ENCODE results near the gene MPRIP.

MPRIP gene

DNA sequence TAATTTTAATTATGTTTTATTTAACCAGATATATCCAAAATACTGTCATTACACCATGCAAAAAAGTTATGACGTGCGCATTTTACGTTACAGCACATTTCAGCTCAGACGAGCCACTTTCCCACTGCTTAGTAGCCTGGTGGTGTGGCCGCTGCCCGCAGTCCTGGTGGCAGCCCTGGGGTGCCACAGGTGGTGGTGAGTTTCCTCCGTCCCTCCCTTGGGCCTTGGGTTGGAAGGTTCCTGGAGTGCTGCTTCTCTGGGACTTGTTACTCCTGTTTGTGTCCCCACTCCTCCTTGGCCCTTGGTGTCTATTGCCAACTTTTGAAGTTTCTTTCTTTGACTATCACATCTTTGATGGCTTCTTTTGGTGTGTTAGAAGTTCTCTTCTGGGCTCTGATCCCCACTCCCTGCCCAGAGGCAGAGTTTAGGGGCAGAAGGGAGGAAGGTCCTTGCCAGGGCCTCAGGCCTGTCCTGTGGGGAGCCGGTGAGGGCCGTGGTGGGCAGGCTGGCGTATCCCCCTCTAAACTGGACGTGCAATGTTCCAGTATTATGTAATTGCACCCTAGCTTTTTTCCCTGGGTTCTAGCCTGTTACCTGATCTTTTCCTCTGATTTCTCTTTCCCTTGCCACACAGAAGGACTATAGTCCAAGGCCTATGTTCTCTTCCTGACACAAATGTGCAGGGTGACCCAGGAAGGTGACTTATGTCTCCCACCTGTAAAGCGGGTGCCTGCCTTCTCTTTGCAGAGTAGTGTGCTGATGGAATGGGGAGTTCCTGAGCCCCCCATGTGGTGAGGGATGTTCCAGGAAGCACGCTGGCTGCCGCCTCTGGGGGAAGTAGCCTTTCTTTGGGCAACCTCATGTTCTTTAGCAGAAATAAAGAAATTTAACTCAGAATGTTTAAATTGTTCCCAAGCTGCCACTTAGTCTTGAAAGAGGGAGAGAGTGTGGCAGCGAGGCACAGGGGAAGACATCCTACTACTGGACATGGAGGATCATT, 8.4 kb downstream of the MPRIP start:
- in situ Hi-C loops (cut with MboI; ENCODE audit: low sequenced_read_pairs): no loop called here

GRCh38 chr17:17051380-17051779, 9.1 kb downstream of the MPRIP start:
- in situ Hi-C loops (cut with MboI; ENCODE audit: low sequenced_read_pairs): no loop called here

DNA sequence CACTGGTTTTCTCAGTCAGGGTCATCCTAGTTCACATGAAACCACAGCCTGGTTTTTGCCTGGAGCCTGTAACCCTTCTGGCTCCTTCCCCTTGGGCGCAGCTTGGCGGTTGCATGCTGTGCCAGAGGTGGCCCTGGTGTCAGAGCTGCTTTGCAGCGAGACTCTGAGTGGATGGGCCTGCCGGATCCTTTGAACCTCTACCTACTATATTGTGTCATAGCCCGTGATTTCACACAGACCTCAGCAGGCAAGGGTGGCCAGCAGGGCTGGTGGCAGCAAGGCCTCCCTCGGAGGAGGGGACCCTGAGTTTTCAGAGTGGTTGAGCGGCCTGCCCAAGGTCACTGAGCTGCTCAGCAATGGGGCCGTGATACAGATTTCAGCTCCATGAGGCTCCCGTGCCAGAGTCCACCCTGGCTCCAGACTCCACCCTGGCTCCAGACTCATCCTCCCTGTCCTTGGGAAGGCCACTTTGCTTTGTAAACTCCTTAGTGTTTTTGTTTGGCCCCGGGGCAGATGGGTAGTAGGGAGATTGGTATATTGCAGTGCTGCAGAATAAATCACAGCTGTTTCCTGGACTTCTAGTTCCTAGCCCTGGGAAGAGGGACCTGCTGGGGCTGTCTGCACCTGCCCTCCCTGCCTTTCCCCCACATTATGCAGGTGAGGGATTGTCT, 9.7 kb downstream of the MPRIP start:
- in situ Hi-C loops (cut with MboI; ENCODE audit: low sequenced_read_pairs): no loop called here

DNA sequence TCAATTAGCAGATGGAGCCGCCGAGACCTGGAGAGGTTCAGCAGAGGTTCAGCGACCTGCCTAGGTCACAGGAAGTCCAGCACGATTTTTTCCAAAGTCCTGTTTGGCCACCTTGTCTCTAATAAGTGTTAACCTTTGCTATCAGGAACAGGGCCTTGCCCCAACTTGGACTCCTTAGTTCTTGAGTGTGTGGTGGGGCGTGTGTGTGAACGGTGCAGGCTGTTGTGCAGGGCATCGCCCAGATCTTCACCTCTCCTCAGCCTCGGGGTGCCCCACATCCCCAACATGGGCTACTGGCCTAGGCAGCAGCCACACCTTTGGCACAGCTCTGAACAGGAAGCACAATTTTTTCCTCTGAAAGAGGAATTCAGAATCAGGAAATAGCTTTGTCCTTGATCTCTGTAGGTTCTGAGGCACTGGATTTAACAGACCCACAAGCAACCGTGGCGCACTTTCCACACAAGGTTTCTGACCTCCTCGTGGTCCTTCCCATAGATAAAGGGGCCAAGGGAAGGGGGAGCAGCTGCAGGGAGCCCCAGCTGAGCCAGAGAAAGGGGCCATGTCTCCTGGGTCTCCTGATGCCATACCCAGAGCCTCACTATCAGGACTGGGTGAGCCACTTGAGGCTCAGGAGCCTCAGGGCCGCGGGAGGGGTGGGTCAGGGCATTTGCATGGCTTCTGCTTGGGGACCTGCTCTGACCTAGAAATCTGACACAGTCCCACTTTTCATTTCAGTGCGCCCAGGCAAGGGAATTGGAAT, 10.4 kb downstream of the MPRIP start:
- in situ Hi-C loops (cut with MboI; ENCODE audit: low sequenced_read_pairs): no loop called here

GRCh38 chr17:17053446-17054379, 11.5 kb downstream of the MPRIP start:
- in situ Hi-C loops (cut with MboI; ENCODE audit: low sequenced_read_pairs): no loop called here

DNA sequence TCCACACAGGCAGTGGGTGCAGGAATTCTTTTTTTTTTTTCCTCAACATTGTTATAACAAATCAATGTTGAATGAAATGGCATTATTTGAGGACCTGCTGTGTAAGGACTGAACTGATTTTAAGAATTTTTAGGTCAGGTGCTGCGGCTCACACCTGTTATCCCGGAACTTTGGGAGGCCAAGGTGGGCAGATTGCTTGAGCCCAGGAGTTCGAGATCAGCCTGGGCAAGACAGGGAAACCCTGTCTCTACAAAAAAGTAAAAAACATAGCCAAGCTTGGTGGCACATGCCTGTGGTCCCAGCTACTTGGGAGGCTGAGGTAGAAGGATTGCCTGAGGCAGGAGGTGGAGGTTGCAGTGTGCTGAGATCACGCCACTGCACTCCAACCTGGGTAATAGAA, 12.4 kb downstream of the MPRIP start:
- in situ Hi-C loops (cut with MboI; ENCODE audit: low sequenced_read_pairs): no loop called here

GRCh38 chr17:17055286-17056155, 13.3 kb downstream of the MPRIP start:
- in situ Hi-C loops (cut with MboI; ENCODE audit: low sequenced_read_pairs): no loop called here

- in situ Hi-C loops (cut with MboI; ENCODE audit: low sequenced_read_pairs): no loop called here
Measured at GRCh38 chr17:17056156-17056539, 13.9 kb downstream of the MPRIP start.

DNA sequence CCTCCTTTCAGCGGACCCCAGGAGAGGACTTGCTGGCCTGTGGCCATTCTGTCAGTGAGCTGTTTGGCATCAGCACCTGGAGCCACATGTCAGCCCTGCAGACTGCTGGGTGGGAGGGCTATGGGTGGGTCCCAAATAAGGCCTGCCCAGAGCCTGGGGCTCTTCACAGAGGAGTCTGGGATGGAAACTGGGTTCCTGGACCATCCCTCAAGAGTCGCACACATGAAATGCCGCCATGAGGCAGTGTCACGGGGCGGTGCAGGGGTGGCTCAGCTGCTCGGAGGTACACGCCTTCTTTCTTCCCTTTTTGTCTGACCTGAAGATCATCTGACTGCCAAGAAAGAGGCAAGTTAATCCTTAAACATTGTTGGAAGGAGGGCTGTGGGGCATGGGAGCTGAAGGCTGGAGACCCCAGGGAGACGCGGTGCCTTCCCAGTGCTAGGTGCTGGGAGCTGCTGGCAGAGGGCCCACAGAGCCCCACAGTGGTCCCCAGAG, 14.8 kb downstream of the MPRIP start:
- in situ Hi-C loops (cut with MboI; ENCODE audit: low sequenced_read_pairs): no loop called here

DNA sequence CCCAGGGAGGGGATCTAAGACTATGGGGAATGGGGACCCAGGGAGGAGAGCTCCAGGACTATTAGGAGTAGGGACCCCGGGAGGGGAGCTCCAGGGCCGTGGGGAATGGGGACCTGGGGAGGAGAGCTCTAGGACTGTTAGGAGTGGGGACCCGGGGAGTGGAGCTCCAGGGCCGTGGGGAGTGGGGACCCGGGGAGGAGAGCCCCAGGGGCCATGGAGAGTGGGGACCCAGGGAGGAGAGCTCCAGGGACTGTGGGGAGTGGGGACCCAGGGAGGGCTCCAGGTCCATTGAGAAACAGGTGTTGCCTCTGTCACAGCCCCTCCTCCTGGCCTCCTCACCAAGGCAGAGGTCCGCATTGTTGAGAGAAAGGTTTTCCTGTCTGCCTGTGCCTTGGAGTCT, 16.0 kb downstream of the MPRIP start:
- in situ Hi-C loops (cut with MboI; ENCODE audit: low sequenced_read_pairs): no loop called here

DNA sequence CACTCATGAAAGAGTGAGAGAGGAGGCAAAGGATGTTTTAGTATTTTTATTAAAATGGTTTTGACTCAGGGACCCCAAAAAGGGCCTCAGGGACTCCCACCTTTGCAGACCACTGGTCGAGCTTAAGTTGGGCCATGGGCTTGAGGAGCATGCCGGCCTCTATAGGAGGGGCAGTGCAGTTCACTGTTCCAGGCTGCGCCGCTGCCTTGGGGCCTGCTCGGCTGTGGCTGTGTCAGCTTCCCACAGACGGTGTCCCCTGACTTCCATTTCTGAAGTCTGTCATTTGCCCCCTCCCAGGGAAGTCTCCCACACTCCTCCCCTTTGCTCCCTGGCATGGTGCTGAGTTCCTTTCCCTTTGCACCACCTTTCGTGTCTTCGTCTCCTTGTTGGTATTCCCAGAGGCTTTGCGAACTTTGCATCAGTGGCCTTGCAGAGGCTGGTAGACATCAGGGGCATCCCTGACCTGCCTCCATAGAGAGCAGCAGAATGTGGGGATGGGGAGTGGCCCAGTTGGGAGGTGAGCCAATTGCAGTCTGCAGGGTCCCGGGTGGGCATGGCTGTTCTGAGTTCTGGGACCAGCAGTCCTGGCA, 17.1 kb downstream of the MPRIP start:
- in situ Hi-C loops (cut with MboI; ENCODE audit: low sequenced_read_pairs): no loop called here

GRCh38 chr17:17060001-17060922, 18.0 kb downstream of the MPRIP start:
- in situ Hi-C loops (cut with MboI; ENCODE audit: low sequenced_read_pairs): no loop called here

- in situ Hi-C loops (cut with MboI; ENCODE audit: low sequenced_read_pairs): no loop called here
Measured at GRCh38 chr17:17060930-17061329, 18.7 kb downstream of the MPRIP start.

DNA sequence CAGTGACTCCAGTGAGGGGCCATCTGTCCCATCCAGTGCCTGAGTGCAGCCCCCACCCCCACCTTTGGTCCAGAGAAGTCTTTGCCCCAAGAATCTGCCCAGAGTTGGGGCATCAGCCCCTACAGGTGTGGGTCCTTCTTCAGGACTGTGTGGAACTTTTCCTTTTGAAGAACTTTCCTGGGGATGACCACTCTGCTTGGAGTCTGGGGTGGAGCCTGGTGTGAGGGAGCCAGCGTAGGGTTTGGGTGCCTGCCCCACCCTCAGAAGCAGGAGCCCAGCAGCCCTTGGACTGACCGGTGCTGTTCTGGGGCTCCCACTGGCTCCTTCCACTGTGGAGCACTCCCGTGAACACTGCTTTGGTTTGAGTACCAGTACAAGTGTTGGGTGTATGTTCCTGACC, 19.3 kb downstream of the MPRIP start:
- in situ Hi-C loops (cut with MboI; ENCODE audit: low sequenced_read_pairs): no loop called here

GRCh38 chr17:17062356-17062755, 20.1 kb downstream of the MPRIP start:
- in situ Hi-C loops (cut with MboI; ENCODE audit: low sequenced_read_pairs): no loop called here

- in situ Hi-C loops (cut with MboI; ENCODE audit: low sequenced_read_pairs): no loop called here
Measured at GRCh38 chr17:17062866-17063265, 20.6 kb downstream of the MPRIP start.

DNA sequence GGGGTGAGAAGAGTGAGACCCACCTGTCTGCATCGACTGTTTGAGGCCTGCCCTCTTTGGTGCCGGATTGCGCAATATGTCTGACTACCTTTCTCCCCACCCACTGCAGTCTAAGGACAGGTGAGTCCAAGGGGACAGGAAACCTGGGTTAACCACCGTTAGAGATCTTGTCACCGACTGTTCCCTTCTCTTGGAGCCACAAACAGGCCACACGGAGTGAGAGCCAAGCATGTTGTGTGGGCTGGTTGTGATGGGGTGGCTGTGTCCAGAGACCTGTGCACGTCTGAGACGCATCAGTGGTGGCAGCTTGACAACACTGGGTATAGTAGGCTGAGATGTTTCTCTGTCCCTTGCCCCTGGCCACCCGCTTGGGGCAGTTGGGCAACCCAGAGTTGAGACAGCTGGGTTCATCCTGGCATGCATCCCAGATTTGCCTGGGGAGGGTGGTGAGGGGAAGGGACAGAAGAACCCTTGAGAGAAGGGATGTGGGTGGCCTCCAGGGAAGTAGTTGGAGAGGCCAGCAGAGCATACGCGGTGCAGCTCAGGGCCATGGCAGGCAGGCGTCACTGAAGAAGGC, 21.4 kb downstream of the MPRIP start:
- in situ Hi-C loops (cut with MboI; ENCODE audit: low sequenced_read_pairs): no loop called here

Measured in HL-60/S4 (cell line).